HG02759 (cell line): ENCODE results near the gene CORO6.

Source experiments
- ATAC-seq: cut with Tn5 transposase; IDR thresholded peaks from one replicate; pipeline ENCODE4 v1.9.1; 2021; ENCODE audit warnings: mild to moderate bottlenecking, moderate library complexity; ENCODE audit not compliant: unreplicated experiment

The CORO6 gene

GRCh38 chr17:29613856-29614255 lies 8.9 kb downstream of the CORO6 start:
- no peak for ATAC-seq

- peak; percentile 46 for ATAC-seq
Measured at GRCh38 chr17:29613352-29613837, 9.3 kb downstream of the CORO6 start.

GRCh38 chr17:29612404-29613280 lies 10.1 kb downstream of the CORO6 start:
- ATAC-seq = no peak

GRCh38 chr17:29612094-29612403 lies 10.7 kb downstream of the CORO6 start:
- ATAC-seq = no peak

GRCh38 chr17:29611351-29612093 lies 11.2 kb downstream of the CORO6 start:
- no peak for ATAC-seq

GRCh38 chr17:29610395-29610794 lies 12.3 kb downstream of the CORO6 start:
- no peak for ATAC-seq

GRCh38 chr17:29608986-29609385 lies 13.7 kb downstream of the CORO6 start:
- no peak for ATAC-seq

GRCh38 chr17:29607557-29608195 lies 15.0 kb downstream of the CORO6 start:
- ATAC-seq = no peak

- no peak for ATAC-seq
Measured at GRCh38 chr17:29603109-29603674, 19.5 kb downstream of the CORO6 start.

- ATAC-seq = no peak
Measured at GRCh38 chr17:29597361-29598172, 25.1 kb downstream of the CORO6 start.

- ATAC-seq = no peak
Measured at GRCh38 chr17:29596811-29597210, 25.9 kb downstream of the CORO6 start.

GRCh38 chr17:29595943-29596774 lies 26.6 kb downstream of the CORO6 start:
- no peak for ATAC-seq

GRCh38 chr17:29595107-29595942 lies 27.4 kb downstream of the CORO6 start:
- no peak for ATAC-seq

GRCh38 chr17:29594519-29595090 lies 28.1 kb downstream of the CORO6 start:
- ATAC-seq = no peak

- ATAC-seq = no peak
Measured at GRCh38 chr17:29593591-29594518, 28.9 kb downstream of the CORO6 start.

GRCh38 chr17:29592850-29593551 lies 29.7 kb downstream of the CORO6 start, which contains the start of gene ANKRD13B:
ANKRD13B (plus strand) TSS chr17:29593132; CDS start chr17:29593622, 490 bp downstream.
- no peak for ATAC-seq
